C4-2B (cell line): ENCODE results near the gene STAB1.

Source experiments
- H3K27ac ChIP-seq: fragments of 450-650 bp; 2 replicates; pipeline ENCODE4 v1.5.1; 2017
- CTCF ChIP-seq: fragments of 450-650 bp; conservative IDR thresholded peaks from 2 replicates; pipeline ENCODE4 v1.5.1; 2017; ENCODE audit warnings: mild to moderate bottlenecking
- ZFX ChIP-seq: fragments of 450-650 bp; IDR thresholded peaks from 2 replicates; pipeline ENCODE4 v1.6.1; 2017

STAB1 gene

GRCh38 chr3:52568069-52568468 is 72.9 kb downstream of the STAB1 start:
- no peak for TF ChIP-seq ZFX
- no peak for TF ChIP-seq CTCF
- peak overlapping the region; percentile 25; the same call in 1 of the 2 replicates for H3K27ac ChIP-seq

- H3K27ac ChIP-seq = no peak overlapping the region
- TF ChIP-seq ZFX (no peak), CTCF (no peak)
Measured at GRCh38 chr3:52570076-52570475, 74.9 kb downstream of the STAB1 start.

GRCh38 chr3:52572221-52572620 is 77.1 kb downstream of the STAB1 start:
- TF ChIP-seq CTCF (no peak), ZFX (no peak)

More at GRCh38 chr3:52572221-52572620, 77.1 kb downstream of the STAB1 start:
- no peak overlapping the region for H3K27ac ChIP-seq
